ENCODE measurements around the gene B4GALNT2. TPM values are rescaled to one million over a fixed set of nuclear protein-coding genes. Genes with fewer than 3 reads are reported as not detected.
"Not testable (repeated sequence)": the region's sequence is repeated elsewhere in the genome, so short reads cannot be mapped to it uniquely, and the experiment has no call there.

Gene B4GALNT2
- total RNA-seq, 1 experiment from 2014 or later: 20.0 TPM

DNA sequence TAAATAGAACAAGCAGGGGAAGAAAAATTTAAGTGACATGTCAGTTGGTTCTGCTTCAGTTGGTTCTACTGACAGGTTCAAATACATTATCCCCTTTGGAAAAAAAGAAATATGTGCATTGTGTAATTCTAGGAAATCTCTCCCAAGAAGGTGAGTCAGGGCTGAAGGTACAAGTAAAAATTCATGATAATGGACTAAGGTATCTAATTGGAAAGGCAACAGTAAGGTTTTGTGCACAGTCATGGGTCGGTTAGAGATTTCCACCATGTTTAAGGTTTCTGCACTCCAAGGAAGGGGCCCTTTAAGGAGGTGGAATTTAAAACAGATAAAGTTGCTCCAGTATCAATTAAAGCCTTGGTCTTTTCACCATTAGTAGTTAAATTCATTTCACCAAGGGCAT lies 17.9 kb upstream of the B4GALNT2 start:
- DNase-seq (ENCODE audit: low read depth): no peak
- in situ Hi-C loops (cut with HindIII; ENCODE audit: low pct_unique_long_range_greater_than_20kb, low sequenced_read_pairs): no loop called here

- DNase-seq (ENCODE audit: low read depth): no peak
- in situ Hi-C loops (cut with HindIII; ENCODE audit: low pct_unique_long_range_greater_than_20kb, low sequenced_read_pairs): no loop called here
These were observed 14.9 kb upstream of the B4GALNT2 start for GRCh38 chr17:49117587-49118230.

DNA sequence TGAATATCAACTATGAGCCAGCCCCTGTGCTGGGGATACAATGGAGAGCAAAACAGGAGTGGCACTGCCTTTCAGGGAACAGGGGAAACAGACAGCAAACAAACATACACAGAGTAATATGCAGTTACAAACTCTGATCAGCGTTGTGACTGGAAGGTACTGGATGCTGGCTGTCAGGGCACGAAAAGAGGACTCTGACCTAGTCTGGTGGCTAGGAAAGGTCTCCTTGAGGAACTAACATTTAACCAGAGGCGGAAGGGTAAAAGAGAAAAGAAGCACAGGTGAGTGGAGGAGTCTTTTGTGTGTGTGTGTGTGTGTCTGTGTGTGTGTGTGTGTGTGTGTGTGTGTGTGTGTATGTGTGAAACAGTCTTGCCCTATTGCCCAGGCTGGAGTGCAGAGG lies 12.4 kb upstream of the B4GALNT2 start:
- in situ Hi-C loops (cut with HindIII; ENCODE audit: low pct_unique_long_range_greater_than_20kb, low sequenced_read_pairs): no loop called here
- no peak for DNase-seq (ENCODE audit: low read depth)

GRCh38 chr17:49121696-49122292 lies 10.8 kb upstream of the B4GALNT2 start:
- in situ Hi-C loops (cut with HindIII; ENCODE audit: low pct_unique_long_range_greater_than_20kb, low sequenced_read_pairs): no loop called here
- no peak for DNase-seq (ENCODE audit: low read depth)

- DNase-seq (ENCODE audit: low read depth): no peak
- in situ Hi-C loops (cut with HindIII; ENCODE audit: low pct_unique_long_range_greater_than_20kb, low sequenced_read_pairs): no loop called here
These were observed 10.0 kb upstream of the B4GALNT2 start for GRCh38 chr17:49122566-49122965.

- DNase-seq (ENCODE audit: low read depth): no peak
- in situ Hi-C loops (cut with HindIII; ENCODE audit: low pct_unique_long_range_greater_than_20kb, low sequenced_read_pairs): no loop called here
These were observed 9.5 kb upstream of the B4GALNT2 start for GRCh38 chr17:49123061-49123460.

DNA sequence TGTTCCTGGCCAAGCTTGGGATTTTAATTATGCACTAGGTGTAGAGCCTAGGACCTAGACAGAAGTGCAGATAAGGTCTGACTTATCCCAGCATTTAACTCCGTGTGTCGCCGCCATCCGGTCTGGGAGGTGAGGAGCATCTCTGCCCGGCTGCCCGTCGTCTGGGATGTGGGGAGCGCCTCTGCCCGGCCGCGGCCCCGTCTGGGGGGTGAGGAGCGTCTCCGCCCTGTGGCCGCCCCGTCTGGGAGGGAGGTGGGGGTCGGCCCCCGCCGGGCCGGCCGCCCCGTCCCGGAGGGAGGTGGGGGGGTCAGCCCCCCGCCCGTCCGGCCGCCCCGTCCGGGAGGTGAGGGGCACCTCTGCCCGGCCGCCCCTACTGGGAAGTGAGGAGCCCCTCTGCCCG lies 7.1 kb upstream of the B4GALNT2 start:
- in situ Hi-C loops (cut with HindIII; ENCODE audit: low pct_unique_long_range_greater_than_20kb, low sequenced_read_pairs): no loop called here

GRCh38 chr17:49126183-49126859 lies 6.2 kb upstream of the B4GALNT2 start:
- in situ Hi-C loops (cut with HindIII; ENCODE audit: low pct_unique_long_range_greater_than_20kb, low sequenced_read_pairs); DNase-seq (ENCODE audit: low read depth): not testable (repeated sequence)

More for the DNA sequence above, 7.1 kb upstream of the B4GALNT2 start:
- no peak for DNase-seq (ENCODE audit: low read depth)

DNA sequence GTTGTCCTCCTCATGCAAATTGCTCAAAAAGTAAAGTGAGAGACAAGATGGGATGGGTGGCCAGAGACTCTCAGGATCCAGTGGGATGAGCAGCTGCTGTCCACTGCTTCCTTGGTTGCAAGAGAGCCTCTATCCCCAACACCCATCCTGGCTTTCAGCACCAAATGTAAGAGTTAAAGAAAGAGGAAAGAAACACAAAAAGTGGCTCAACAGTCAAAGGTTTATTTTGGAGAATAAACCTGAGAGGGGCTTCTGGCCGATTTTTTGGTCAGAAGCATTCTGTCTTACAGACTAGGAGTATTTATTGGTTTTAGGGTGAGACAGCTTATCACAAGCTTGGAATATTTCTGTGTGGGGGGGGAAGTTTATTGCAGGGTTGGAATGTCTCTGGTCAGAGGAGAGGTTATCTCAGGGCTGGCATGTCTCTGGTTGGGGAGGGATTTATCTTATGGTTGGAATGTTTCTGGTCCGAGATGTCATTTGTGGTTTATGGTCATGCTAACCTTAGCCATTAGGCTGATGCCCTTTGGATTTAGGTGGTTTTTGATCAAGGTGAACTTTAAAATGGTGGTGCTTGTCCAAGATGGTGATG lies 3.1 kb upstream of the B4GALNT2 start:
- in situ Hi-C loops (cut with HindIII; ENCODE audit: low pct_unique_long_range_greater_than_20kb, low sequenced_read_pairs); DNase-seq (ENCODE audit: low read depth): not testable (repeated sequence)

DNA sequence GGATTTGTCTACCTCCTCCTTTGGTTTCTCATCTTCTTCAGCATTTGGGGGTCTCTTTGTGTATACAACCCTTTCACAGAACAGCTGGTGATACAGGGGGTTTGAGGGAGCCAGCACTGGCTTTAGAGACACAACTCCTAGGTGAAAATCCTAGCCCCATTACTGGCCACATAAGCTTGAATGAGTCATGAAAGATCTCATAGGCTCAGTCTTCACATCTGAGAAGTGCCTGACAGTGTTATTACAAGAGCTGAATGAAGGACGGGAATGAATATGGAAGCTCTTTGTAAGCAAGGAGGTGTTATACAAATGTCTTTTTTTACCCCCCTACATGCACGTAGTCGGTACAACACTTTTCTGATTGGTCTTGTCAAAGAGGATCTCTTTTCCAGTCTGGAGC lies 1.7 kb upstream of the B4GALNT2 start:
- DNase-seq (ENCODE audit: low read depth): no peak
- in situ Hi-C loops (cut with HindIII; ENCODE audit: low pct_unique_long_range_greater_than_20kb, low sequenced_read_pairs): no loop called here

- in situ Hi-C loops (cut with HindIII; ENCODE audit: low pct_unique_long_range_greater_than_20kb, low sequenced_read_pairs): no loop called here
- DNase-seq (ENCODE audit: low read depth): no peak
These were observed 261 bp upstream of the B4GALNT2 start for GRCh38 chr17:49132317-49132698.

GRCh38 chr17:49136335-49136734 lies 3.8 kb downstream of the B4GALNT2 start:
- DNase-seq (ENCODE audit: low read depth): no peak
- in situ Hi-C loops (cut with HindIII; ENCODE audit: low pct_unique_long_range_greater_than_20kb, low sequenced_read_pairs): no loop called here

DNA sequence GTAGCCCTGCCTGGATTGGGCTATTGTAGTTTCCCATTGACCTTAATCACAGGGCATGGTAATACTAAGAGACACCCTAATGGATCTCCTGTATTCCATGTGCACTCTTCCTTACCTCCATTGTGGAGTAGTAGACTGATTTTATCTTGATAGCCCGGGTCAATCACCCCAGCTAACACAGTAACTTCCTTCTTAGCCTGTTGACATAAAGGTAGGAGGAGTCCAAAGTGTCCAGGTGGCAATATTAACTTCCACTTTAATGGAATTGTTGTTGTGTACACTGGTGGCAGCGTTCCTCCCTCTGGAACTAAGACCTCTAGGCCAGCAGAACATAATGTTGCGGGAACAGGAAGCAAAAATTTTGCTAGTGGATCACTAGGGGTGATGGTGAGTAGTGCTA lies 13.1 kb downstream of the B4GALNT2 start:
- in situ Hi-C loops (cut with HindIII; ENCODE audit: low pct_unique_long_range_greater_than_20kb, low sequenced_read_pairs); DNase-seq (ENCODE audit: low read depth): not testable (repeated sequence)

DNA sequence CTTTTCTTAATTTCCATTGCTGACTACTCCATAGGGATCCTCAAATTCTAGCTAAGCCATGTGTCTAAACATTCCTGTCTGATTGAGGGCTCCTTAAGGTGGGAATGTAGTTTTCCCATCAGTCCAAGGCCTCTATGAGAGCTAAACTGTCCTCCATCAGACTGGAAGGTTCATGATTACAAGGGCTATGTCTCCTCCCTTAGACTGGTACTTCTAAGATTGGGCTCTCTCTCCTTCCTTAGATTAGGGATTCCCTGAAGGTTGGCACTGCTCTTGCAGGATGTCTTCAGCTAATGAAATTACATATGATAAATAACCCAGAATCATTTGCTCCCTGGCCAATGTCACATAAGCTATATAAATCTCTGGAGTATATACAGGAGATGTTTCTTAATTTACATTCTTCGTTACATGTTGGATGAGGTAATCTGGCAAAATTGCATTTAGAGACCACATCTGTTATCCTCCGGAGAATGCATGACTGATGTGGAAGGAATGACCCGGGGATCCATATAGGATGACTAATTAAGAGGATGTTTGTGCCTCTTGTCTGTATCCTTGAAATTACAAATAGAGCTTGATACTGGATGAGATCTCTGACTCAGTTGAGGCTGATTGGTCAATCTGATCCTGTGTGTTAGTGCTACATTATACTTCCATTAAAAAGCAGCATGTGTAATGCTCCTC lies 14.2 kb downstream of the B4GALNT2 start:
- peak; percentile 78 for DNase-seq (ENCODE audit: low read depth)
- in situ Hi-C loops (cut with HindIII; ENCODE audit: low pct_unique_long_range_greater_than_20kb, low sequenced_read_pairs): no loop called here

GRCh38 chr17:49148171-49148570 lies 15.6 kb downstream of the B4GALNT2 start:
- no peak for DNase-seq (ENCODE audit: low read depth)
- in situ Hi-C loops (cut with HindIII; ENCODE audit: low pct_unique_long_range_greater_than_20kb, low sequenced_read_pairs): no loop called here

GRCh38 chr17:49151996-49152395 lies 19.4 kb downstream of the B4GALNT2 start:
- in situ Hi-C loops (cut with HindIII; ENCODE audit: low pct_unique_long_range_greater_than_20kb, low sequenced_read_pairs): no loop called here
- no peak for DNase-seq (ENCODE audit: low read depth)

DNA sequence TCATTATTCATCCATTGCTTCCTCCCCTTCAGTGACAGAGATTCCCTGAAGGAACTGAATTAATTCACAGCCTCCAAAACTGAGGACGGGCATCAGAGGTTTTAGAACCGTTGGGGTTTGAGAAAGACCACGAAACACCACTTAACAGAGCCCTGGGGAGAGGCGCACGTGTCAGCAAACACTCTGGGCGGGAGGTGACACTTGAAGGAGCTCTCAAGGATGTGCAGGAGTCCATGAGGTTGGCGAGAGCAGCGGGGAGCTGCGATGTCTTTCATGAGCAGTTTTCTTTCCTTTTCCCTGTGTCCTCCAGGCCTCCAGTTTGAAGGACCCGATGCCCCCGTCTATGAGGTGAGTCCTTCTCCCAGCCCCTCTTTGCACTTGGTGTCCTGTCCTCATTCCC lies 23.7 kb downstream of the B4GALNT2 start:
- in situ Hi-C loops (cut with HindIII; ENCODE audit: low pct_unique_long_range_greater_than_20kb, low sequenced_read_pairs): no loop called here
- DNase-seq (ENCODE audit: low read depth): no peak

- peak; percentile 75 for DNase-seq (ENCODE audit: low read depth)
- in situ Hi-C loops (cut with HindIII; ENCODE audit: low pct_unique_long_range_greater_than_20kb, low sequenced_read_pairs): no loop called here
These were observed 25.2 kb downstream of the B4GALNT2 start for GRCh38 chr17:49157784-49158183.

GRCh38 chr17:49162866-49163265 lies 30.3 kb downstream of the B4GALNT2 start:
- no peak for DNase-seq (ENCODE audit: low read depth)
- in situ Hi-C loops (cut with HindIII; ENCODE audit: low pct_unique_long_range_greater_than_20kb, low sequenced_read_pairs): no loop called here
